ENCODE data around the gene SF3A2. TPM values are rescaled to one million over a fixed set of nuclear protein-coding genes. Genes with fewer than 3 reads are reported as not detected.

SF3A2 gene
- polyA plus RNA-seq, 10 donors, result 48.0 to 78.1 (median 59.7) TPM

- no peak for DNase-seq
Measured at GRCh38 chr19:2201473-2202148, 35.0 kb upstream of the SF3A2 start.

GRCh38 chr19:2202366-2202765, 34.3 kb upstream of the SF3A2 start:
- no peak for DNase-seq

- DNase-seq, result no peak
Measured at GRCh38 chr19:2207008-2207407, 29.6 kb upstream of the SF3A2 start.

GRCh38 chr19:2207991-2208860, 28.4 kb upstream of the SF3A2 start:
- peak; percentile 65 to 82 (median 69) for DNase-seq

GRCh38 chr19:2208975-2209374, 27.6 kb upstream of the SF3A2 start:
- DNase-seq, result no peak

- no peak for DNase-seq
Measured at GRCh38 chr19:2209408-2209807, 27.2 kb upstream of the SF3A2 start.

- DNase-seq, result no peak
Measured at GRCh38 chr19:2210206-2210605, 26.4 kb upstream of the SF3A2 start.

- DNase-seq, result no peak
Measured at GRCh38 chr19:2210987-2211740, 25.5 kb upstream of the SF3A2 start.

GRCh38 chr19:2212861-2213711, 23.5 kb upstream of the SF3A2 start:
- DNase-seq, result no peak

GRCh38 chr19:2213799-2214198, 22.8 kb upstream of the SF3A2 start:
- peak; percentile 66 to 89 (median 76) for DNase-seq

- peak; percentile 18 to 82 (median 51) for DNase-seq
Measured at GRCh38 chr19:2214251-2214650, 22.4 kb upstream of the SF3A2 start.

GRCh38 chr19:2215281-2215751, 21.3 kb upstream of the SF3A2 start:
- no peak for DNase-seq

- no peak for DNase-seq
Measured at GRCh38 chr19:2216361-2217225, 20.0 kb upstream of the SF3A2 start.

GRCh38 chr19:2217591-2217990, 19.0 kb upstream of the SF3A2 start:
- DNase-seq, result no peak

- DNase-seq, result no peak
Measured at GRCh38 chr19:2219726-2220125, 16.9 kb upstream of the SF3A2 start.

- DNase-seq, result peak in 1 of 3 donors; percentile 27
Measured at GRCh38 chr19:2221250-2221831, 15.3 kb upstream of the SF3A2 start.

- DNase-seq, result no peak
Measured at GRCh38 chr19:2221918-2222317, 14.7 kb upstream of the SF3A2 start.

- no peak for DNase-seq
Measured at GRCh38 chr19:2223391-2223790, 13.2 kb upstream of the SF3A2 start.

GRCh38 chr19:2223959-2224358, 12.7 kb upstream of the SF3A2 start:
- no peak for DNase-seq
